Transverse colon (tissue), 4 donors: ENCODE results near the gene PITPNC1.
"Not testable (repeated sequence)": the region's sequence is repeated elsewhere in the genome, so short reads cannot be mapped to it uniquely, and the experiment has no call there.

Experiments used
- POLR2A ChIP-seq: fragments of 450-650 bp; IDR thresholded peaks from one replicate; pipeline ENCODE4 v1.6.1; 2016; ENCODE audit warnings: antibody characterized with exemption, mild to moderate bottlenecking, moderate library complexity
- POLR2AphosphoS5 ChIP-seq, 3 donors: sonication (generic); formaldehyde crosslinking; IDR thresholded peaks; one replicate each; pipeline ENCODE4 v1.6.1; 2016; ENCODE audit warnings: antibody characterized with exemption in 3 of 3
- TF ChIP-seq, protein P1 (sequence below), 5 experiments: fragments of 200-600 bp in 3 of 5; fragments of 450-650 bp in 2 of 5; sonication (generic) in 3 of 5; IDR thresholded peaks; 1 replicate in 2 of 5; 2 replicates in 3 of 5; pipeline ENCODE4 v1.5.1; 2016 to 2017; ENCODE audit warnings: antibody characterized with exemption in 5 of 5, inconsistent platforms in 3 of 5, mild to moderate bottlenecking in 2 of 5, moderate library complexity in 1 of 5

DNA sequence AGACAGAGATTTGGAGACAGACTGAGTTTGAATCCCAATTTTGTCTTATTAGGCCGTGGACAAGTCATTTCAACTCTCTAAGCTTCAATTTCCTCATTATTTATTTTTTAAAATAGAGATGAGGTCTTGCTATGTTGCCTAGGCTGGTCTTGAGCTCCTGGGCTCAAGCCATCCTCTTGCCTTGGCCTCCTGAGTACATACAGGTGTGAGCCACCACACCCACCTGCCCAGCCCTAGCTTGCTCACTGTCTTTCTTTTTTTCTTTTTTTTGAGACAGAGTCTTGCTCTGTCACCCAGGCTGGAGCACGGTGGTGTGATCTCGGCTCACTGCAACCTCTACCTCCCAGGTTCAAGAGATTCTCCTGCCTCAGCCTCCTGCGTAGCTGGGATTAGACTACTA lies 45.2 kb downstream of the PITPNC1 start:
- TF ChIP-seq, protein P1, sequence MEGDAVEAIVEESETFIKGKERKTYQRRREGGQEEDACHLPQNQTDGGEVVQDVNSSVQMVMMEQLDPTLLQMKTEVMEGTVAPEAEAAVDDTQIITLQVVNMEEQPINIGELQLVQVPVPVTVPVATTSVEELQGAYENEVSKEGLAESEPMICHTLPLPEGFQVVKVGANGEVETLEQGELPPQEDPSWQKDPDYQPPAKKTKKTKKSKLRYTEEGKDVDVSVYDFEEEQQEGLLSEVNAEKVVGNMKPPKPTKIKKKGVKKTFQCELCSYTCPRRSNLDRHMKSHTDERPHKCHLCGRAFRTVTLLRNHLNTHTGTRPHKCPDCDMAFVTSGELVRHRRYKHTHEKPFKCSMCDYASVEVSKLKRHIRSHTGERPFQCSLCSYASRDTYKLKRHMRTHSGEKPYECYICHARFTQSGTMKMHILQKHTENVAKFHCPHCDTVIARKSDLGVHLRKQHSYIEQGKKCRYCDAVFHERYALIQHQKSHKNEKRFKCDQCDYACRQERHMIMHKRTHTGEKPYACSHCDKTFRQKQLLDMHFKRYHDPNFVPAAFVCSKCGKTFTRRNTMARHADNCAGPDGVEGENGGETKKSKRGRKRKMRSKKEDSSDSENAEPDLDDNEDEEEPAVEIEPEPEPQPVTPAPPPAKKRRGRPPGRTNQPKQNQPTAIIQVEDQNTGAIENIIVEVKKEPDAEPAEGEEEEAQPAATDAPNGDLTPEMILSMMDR (IDR thresholded peaks at IDR 0.05) = not testable (repeated sequence)
- not testable (repeated sequence) for TF ChIP-seq POLR2A; POLR2AphosphoS5 (IDR thresholded peaks at IDR 0.05)
